Smooth muscle cell (in vitro differentiated cells): ENCODE results near the gene PADI2. TPM values are rescaled to one million over a fixed set of nuclear protein-coding genes. Genes with fewer than 3 reads are reported as not detected.

Experiments used
- DNase-seq: peaks from one replicate; lab custom pipeline; 2025; ENCODE audit not compliant: unreplicated experiment; lab: John Stamatoyannopoulos, UW
- H2AFZ ChIP-seq: fragments of 200-600 bp; sonication (generic); 2 replicates; pipeline ENCODE4 v1.6.0; 2016; ENCODE audit warnings: antibody characterized with exemption, low read depth, mild to moderate bottlenecking
- H3F3A ChIP-seq: fragments of 200-600 bp; sonication (generic); 2 replicates; pipeline ENCODE4 v1.6.0; 2017; ENCODE audit warnings: antibody characterized with exemption, low read depth
- H3K27ac ChIP-seq: fragments of 200-600 bp; sonication (generic); 2 replicates; pipeline ENCODE4 v1.5.1; 2016; ENCODE audit warnings: low read depth, mild to moderate bottlenecking
- H3K27me3 ChIP-seq: fragments of 200-600 bp; sonication (generic); 2 replicates; pipeline ENCODE4 v1.6.1; 2016; ENCODE audit warnings: low read depth, mild to moderate bottlenecking
- H3K36me3 ChIP-seq: fragments of 200-600 bp; sonication (generic); 2 replicates; pipeline ENCODE4 v1.5.1; 2016; ENCODE audit warnings: low read depth
- H3K4me1 ChIP-seq: fragments of 200-600 bp; sonication (generic); 2 replicates; pipeline ENCODE4 v1.5.1; 2016; ENCODE audit warnings: low read depth
- H3K4me2 ChIP-seq: fragments of 200-600 bp; sonication (generic); 2 replicates; pipeline ENCODE4 v1.6.0; 2016; ENCODE audit warnings: mild to moderate bottlenecking
- H3K4me3 ChIP-seq: fragments of 200-600 bp; sonication (generic); 2 replicates; pipeline ENCODE4 v1.5.1; 2016; ENCODE audit warnings: mild to moderate bottlenecking
- H3K79me2 ChIP-seq: fragments of 200-600 bp; sonication (generic); 2 replicates; pipeline ENCODE4 v1.6.0; 2016; ENCODE audit warnings: low read depth, mild to moderate bottlenecking
- H3K9ac ChIP-seq: fragments of 200-600 bp; sonication (generic); 2 replicates; pipeline ENCODE4 v1.6.0; 2016; ENCODE audit warnings: low read depth
- H3K9me3 ChIP-seq: fragments of 200-600 bp; sonication (generic); replicated peaks from 2 replicates; pipeline ENCODE4 v1.5.1; 2016; ENCODE audit warnings: low read depth
- H4K20me1 ChIP-seq: fragments of 200-600 bp; sonication (generic); 2 replicates; pipeline ENCODE4 v1.6.0; 2016; ENCODE audit warnings: low read depth
- CTCF ChIP-seq: fragments of 200-600 bp; sonication (generic); IDR thresholded peaks from 2 replicates; pipeline ENCODE4 v1.5.1; 2017; ENCODE audit warnings: borderline replicate concordance, mild to moderate bottlenecking, antibody characterized with exemption; ENCODE audit not compliant: insufficient read depth, poor library complexity, severe bottlenecking
- WGBS: methylation state at CpG from one replicate; pipeline ENCODE4 v1.1.7; 2016; ENCODE audit warnings: low lambda C conversion rate; 5-methylcytosine and 5-hydroxymethylcytosine counted together
- polyA plus RNA-seq: library from polyadenylated mRNA; unstranded; fragments of >200 nt; fragmentation: Nextera tagmentation; extraction: Ambion mirVana; gene quantifications from 2 replicates; pipeline ENCODE4 v1.2.1, GENCODE V29; 2016
- total RNA-seq: library from RNA; depleted of rRNA; stranded (reverse); fragments of >200 nt; gene quantifications from 2 replicates; pipeline ENCODE4 v1.2.3, GENCODE V29; 2014

PADI2 gene
- total and polyA plus RNA-seq, 2 experiments from 2014 or later, result not detected

GRCh38 chr1:17137441-17137840 is 18.2 kb upstream of the PADI2 start:
- no peak overlapping the region for H2AFZ ChIP-seq
- no peaks in the 10 kb centered on the region for H3K36me3 ChIP-seq
- H3K9ac ChIP-seq, result no peak overlapping the region
- H3F3A ChIP-seq, result no peaks in the 10 kb centered on the region
- no peak overlapping the region for H3K27ac ChIP-seq
- TF ChIP-seq CTCF, result no peak
- H3K4me1 ChIP-seq, result no peaks in the 10 kb centered on the region
- no peaks in the 10 kb centered on the region for H3K9me3 ChIP-seq
- no peak overlapping the region for H3K4me3 ChIP-seq
- H3K79me2 ChIP-seq, result no peaks in the 10 kb centered on the region
- H3K4me2 ChIP-seq, result no peak overlapping the region
- H3K27me3 ChIP-seq, result no peaks in the 10 kb centered on the region
- DNase-seq, result no peak
- H4K20me1 ChIP-seq, result no peaks in the 10 kb centered on the region
- WGBS, result 72% methylated on average over 6 of the region's 6 CpGs

GRCh38 chr1:17136936-17137335 is 17.7 kb upstream of the PADI2 start:
- Histone ChIP-seq H3K4me2 (no peak overlapping the region), H3K79me2 (no peaks in the 10 kb centered on the region), H3K9me3 (no peaks in the 10 kb centered on the region), H2AFZ (no peak overlapping the region), H3K27me3 (no peaks in the 10 kb centered on the region), H4K20me1 (no peaks in the 10 kb centered on the region), H3K36me3 (no peaks in the 10 kb centered on the region), H3K27ac (no peak overlapping the region), H3F3A (no peaks in the 10 kb centered on the region), H3K4me1 (no peaks in the 10 kb centered on the region), H3K4me3 (no peak overlapping the region), H3K9ac (no peak overlapping the region)
- TF ChIP-seq CTCF, result no peak
- 96% methylated on average over 8 of the region's 8 CpGs for WGBS
- DNase-seq, result no peak

GRCh38 chr1:17136145-17136544 is 16.9 kb upstream of the PADI2 start:
- Histone ChIP-seq H3K27ac (no peak overlapping the region), H2AFZ (no peak overlapping the region), H3K79me2 (no peaks in the 10 kb centered on the region), H3K36me3 (no peaks in the 10 kb centered on the region), H3F3A (no peaks in the 10 kb centered on the region), H3K4me1 (no peaks in the 10 kb centered on the region), H3K27me3 (no peaks in the 10 kb centered on the region), H3K9me3 (no peaks in the 10 kb centered on the region), H4K20me1 (no peaks in the 10 kb centered on the region), H3K4me3 (no peak overlapping the region), H3K9ac (no peak overlapping the region), H3K4me2 (no peak overlapping the region)
- DNase-seq, result no peak
- over 99% methylated on average over 13 of the region's 13 CpGs for WGBS
- no peak for TF ChIP-seq CTCF

- no peaks in the 10 kb centered on the region for H3F3A ChIP-seq
- H4K20me1 ChIP-seq, result no peaks in the 10 kb centered on the region
- H3K9ac ChIP-seq, result no peak overlapping the region
- no peaks in the 10 kb centered on the region for H3K79me2 ChIP-seq
- no peaks in the 10 kb centered on the region for H3K9me3 ChIP-seq
- no peaks in the 10 kb centered on the region for H3K27me3 ChIP-seq
- DNase-seq, result no peak
- H3K4me3 ChIP-seq, result no peak overlapping the region
- H3K4me1 ChIP-seq, result no peaks in the 10 kb centered on the region
- H3K27ac ChIP-seq, result no peak overlapping the region
- no peak overlapping the region for H2AFZ ChIP-seq
- no peak overlapping the region for H3K4me2 ChIP-seq
- TF ChIP-seq CTCF, result no peak
- no peaks in the 10 kb centered on the region for H3K36me3 ChIP-seq
- 70% methylated on average over 5 of the region's 5 CpGs for WGBS
Measured at GRCh38 chr1:17135530-17135929, 16.3 kb upstream of the PADI2 start.
